ENCODE measurements around the gene ATF3.

The ATF3 gene

GRCh38 chr1:212574732-212575131, 33.8 kb upstream of the ATF3 start:
- Histone ChIP-seq H3K27ac (ENCODE audit: low read length) (no peak overlapping the region), H3K36me3 (ENCODE audit: control insufficient read depth in 2 of 2, insufficient read depth in 2 of 2, low read length in 2 of 2) (no peaks in the 10 kb centered on the region), H3K27me3 (ENCODE audit: control insufficient read depth in 1 of 2, insufficient read depth in 2 of 2, low read length in 2 of 2) (no peaks in the 10 kb centered on the region), H3K9me3 (ENCODE audit: control insufficient read depth in 2 of 2, low read length in 2 of 2) (no peaks in the 10 kb centered on the region), H3K4me1 (ENCODE audit: control insufficient read depth, insufficient read depth, low read length) (no peaks in the 10 kb centered on the region), H3K9ac (ENCODE audit: low read length in 2 of 2) (no peak overlapping the region), H3K4me3 (ENCODE audit: low read length in 2 of 2) (no peak overlapping the region)

- H3K4me1 ChIP-seq (ENCODE audit: control insufficient read depth, insufficient read depth, low read length) = no peaks in the 10 kb centered on the region
- no peak overlapping the region for H3K27ac ChIP-seq (ENCODE audit: low read length)
- H3K4me3 ChIP-seq (ENCODE audit: low read length in 2 of 2) = no peak overlapping the region
- H3K36me3 ChIP-seq (ENCODE audit: control insufficient read depth in 2 of 2, insufficient read depth in 2 of 2, low read length in 2 of 2) = no peaks in the 10 kb centered on the region
- H3K9ac ChIP-seq (ENCODE audit: low read length in 2 of 2) = no peak overlapping the region
- H3K9me3 ChIP-seq (ENCODE audit: control insufficient read depth in 2 of 2, low read length in 2 of 2) = no peaks in the 10 kb centered on the region
- H3K27me3 ChIP-seq (ENCODE audit: control insufficient read depth in 1 of 2, insufficient read depth in 2 of 2, low read length in 2 of 2) = no peaks in the 10 kb centered on the region
Observed at GRCh38 chr1:212575333-212575732, 33.2 kb upstream of the ATF3 start.

GRCh38 chr1:212578041-212578440, 30.5 kb upstream of the ATF3 start:
- H3K9me3 ChIP-seq (ENCODE audit: control insufficient read depth in 2 of 2, low read length in 2 of 2) = no peaks in the 10 kb centered on the region

GRCh38 chr1:212581034-212581433, 27.5 kb upstream of the ATF3 start:
- no peaks in the 10 kb centered on the region for H3K9me3 ChIP-seq (ENCODE audit: control insufficient read depth in 2 of 2, low read length in 2 of 2)
- H3K4me1 ChIP-seq (ENCODE audit: control insufficient read depth, insufficient read depth, low read length) = no peaks in the 10 kb centered on the region
- peaks cover 0 to 6% of the 10 kb centered on the region in 2 donors for H3K27me3 ChIP-seq (ENCODE audit: control insufficient read depth in 1 of 2, insufficient read depth in 2 of 2, low read length in 2 of 2)
- H3K27ac ChIP-seq (ENCODE audit: low read length) = no peak overlapping the region
- H3K36me3 ChIP-seq (ENCODE audit: control insufficient read depth in 2 of 2, insufficient read depth in 2 of 2, low read length in 2 of 2) = no peaks in the 10 kb centered on the region
- no peak overlapping the region for H3K9ac ChIP-seq (ENCODE audit: low read length in 2 of 2)
- no peak overlapping the region for H3K4me3 ChIP-seq (ENCODE audit: low read length in 2 of 2)

More at GRCh38 chr1:212578041-212578440, 30.5 kb upstream of the ATF3 start:
- H3K9ac ChIP-seq (ENCODE audit: low read length in 2 of 2) = no peak overlapping the region
- H3K4me1 ChIP-seq (ENCODE audit: control insufficient read depth, insufficient read depth, low read length) = no peaks in the 10 kb centered on the region
- no peaks in the 10 kb centered on the region for H3K36me3 ChIP-seq (ENCODE audit: control insufficient read depth in 2 of 2, insufficient read depth in 2 of 2, low read length in 2 of 2)
- H3K27ac ChIP-seq (ENCODE audit: low read length) = no peak overlapping the region
- no peaks in the 10 kb centered on the region for H3K27me3 ChIP-seq (ENCODE audit: control insufficient read depth in 1 of 2, insufficient read depth in 2 of 2, low read length in 2 of 2)
- H3K4me3 ChIP-seq (ENCODE audit: low read length in 2 of 2) = no peak overlapping the region

- Histone ChIP-seq H3K9me3 (ENCODE audit: control insufficient read depth in 2 of 2, low read length in 2 of 2) (no peaks in the 10 kb centered on the region), H3K36me3 (ENCODE audit: control insufficient read depth in 2 of 2, insufficient read depth in 2 of 2, low read length in 2 of 2) (no peaks in the 10 kb centered on the region)
Observed at GRCh38 chr1:212582291-212582690, 26.3 kb upstream of the ATF3 start.

GRCh38 chr1:212582808-212583615, 25.5 kb upstream of the ATF3 start:
- no peak overlapping the region for H3K9ac ChIP-seq (ENCODE audit: low read length in 2 of 2)
- H3K9me3 ChIP-seq (ENCODE audit: control insufficient read depth in 2 of 2, low read length in 2 of 2) = no peaks in the 10 kb centered on the region
- H3K27ac ChIP-seq (ENCODE audit: low read length) = no peak overlapping the region
- H3K4me1 ChIP-seq (ENCODE audit: control insufficient read depth, insufficient read depth, low read length) = no peaks in the 10 kb centered on the region
- H3K4me3 ChIP-seq (ENCODE audit: low read length in 2 of 2) = no peak overlapping the region
- H3K27me3 ChIP-seq (ENCODE audit: control insufficient read depth in 1 of 2, insufficient read depth in 2 of 2, low read length in 2 of 2) = peaks cover 10 to 20% of the 10 kb centered on the region in 2 donors
- H3K36me3 ChIP-seq (ENCODE audit: control insufficient read depth in 2 of 2, insufficient read depth in 2 of 2, low read length in 2 of 2) = no peaks in the 10 kb centered on the region

More at GRCh38 chr1:212582291-212582690, 26.3 kb upstream of the ATF3 start:
- Histone ChIP-seq H3K9ac (ENCODE audit: low read length in 2 of 2) (no peak overlapping the region), H3K4me1 (ENCODE audit: control insufficient read depth, insufficient read depth, low read length) (no peaks in the 10 kb centered on the region), H3K27ac (ENCODE audit: low read length) (no peak overlapping the region), H3K4me3 (ENCODE audit: low read length in 2 of 2) (no peak overlapping the region), H3K27me3 (ENCODE audit: control insufficient read depth in 1 of 2, insufficient read depth in 2 of 2, low read length in 2 of 2) (peaks cover 6 to 14% of the 10 kb centered on the region in 2 donors)

- Histone ChIP-seq H3K9me3 (ENCODE audit: control insufficient read depth in 2 of 2, low read length in 2 of 2) (no peaks in the 10 kb centered on the region), H3K27ac (ENCODE audit: low read length) (no peak overlapping the region), H3K36me3 (ENCODE audit: control insufficient read depth in 2 of 2, insufficient read depth in 2 of 2, low read length in 2 of 2) (no peaks in the 10 kb centered on the region), H3K9ac (ENCODE audit: low read length in 2 of 2) (no peak overlapping the region), H3K27me3 (ENCODE audit: control insufficient read depth in 1 of 2, insufficient read depth in 2 of 2, low read length in 2 of 2) (peaks cover 13 to 22% of the 10 kb centered on the region in 2 donors), H3K4me3 (ENCODE audit: low read length in 2 of 2) (no peak overlapping the region), H3K4me1 (ENCODE audit: control insufficient read depth, insufficient read depth, low read length) (no peaks in the 10 kb centered on the region)
Observed at GRCh38 chr1:212583643-212584042, 24.9 kb upstream of the ATF3 start.

GRCh38 chr1:212584092-212584886, 24.3 kb upstream of the ATF3 start:
- Histone ChIP-seq H3K27ac (ENCODE audit: low read length) (no peak overlapping the region), H3K27me3 (ENCODE audit: control insufficient read depth in 1 of 2, insufficient read depth in 2 of 2, low read length in 2 of 2) (peaks cover 15 to 22% of the 10 kb centered on the region in 2 donors), H3K9me3 (ENCODE audit: control insufficient read depth in 2 of 2, low read length in 2 of 2) (no peaks in the 10 kb centered on the region), H3K4me1 (ENCODE audit: control insufficient read depth, insufficient read depth, low read length) (no peaks in the 10 kb centered on the region), H3K36me3 (ENCODE audit: control insufficient read depth in 2 of 2, insufficient read depth in 2 of 2, low read length in 2 of 2) (no peaks in the 10 kb centered on the region), H3K9ac (ENCODE audit: low read length in 2 of 2) (no peak overlapping the region), H3K4me3 (ENCODE audit: low read length in 2 of 2) (no peak overlapping the region)

- Histone ChIP-seq H3K4me3 (ENCODE audit: low read length in 2 of 2) (no peak overlapping the region), H3K27me3 (ENCODE audit: control insufficient read depth in 1 of 2, insufficient read depth in 2 of 2, low read length in 2 of 2) (peaks cover 15 to 22% of the 10 kb centered on the region in 2 donors), H3K9me3 (ENCODE audit: control insufficient read depth in 2 of 2, low read length in 2 of 2) (no peaks in the 10 kb centered on the region), H3K4me1 (ENCODE audit: control insufficient read depth, insufficient read depth, low read length) (no peaks in the 10 kb centered on the region), H3K27ac (ENCODE audit: low read length) (no peak overlapping the region), H3K36me3 (ENCODE audit: control insufficient read depth in 2 of 2, insufficient read depth in 2 of 2, low read length in 2 of 2) (no peaks in the 10 kb centered on the region), H3K9ac (ENCODE audit: low read length in 2 of 2) (no peak overlapping the region)
Observed at GRCh38 chr1:212585210-212585609, 23.4 kb upstream of the ATF3 start.

GRCh38 chr1:212586206-212587015, 22.1 kb upstream of the ATF3 start:
- Histone ChIP-seq H3K9me3 (ENCODE audit: control insufficient read depth in 2 of 2, low read length in 2 of 2) (no peaks in the 10 kb centered on the region), H3K4me3 (ENCODE audit: low read length in 2 of 2) (no peak overlapping the region), H3K9ac (ENCODE audit: low read length in 2 of 2) (no peak overlapping the region), H3K27me3 (ENCODE audit: control insufficient read depth in 1 of 2, insufficient read depth in 2 of 2, low read length in 2 of 2) (peaks cover 15 to 27% of the 10 kb centered on the region in 2 donors), H3K4me1 (ENCODE audit: control insufficient read depth, insufficient read depth, low read length) (no peaks in the 10 kb centered on the region), H3K36me3 (ENCODE audit: control insufficient read depth in 2 of 2, insufficient read depth in 2 of 2, low read length in 2 of 2) (no peaks in the 10 kb centered on the region), H3K27ac (ENCODE audit: low read length) (no peak overlapping the region)
